ENCODE measurements around the gene SLC9A3. TPM values are rescaled to one million over a fixed set of nuclear protein-coding genes. Genes with fewer than 3 reads are reported as not detected.

The SLC9A3 gene
- total RNA-seq, 1 donor from 2014 or later, result 0.79 TPM

DNA sequence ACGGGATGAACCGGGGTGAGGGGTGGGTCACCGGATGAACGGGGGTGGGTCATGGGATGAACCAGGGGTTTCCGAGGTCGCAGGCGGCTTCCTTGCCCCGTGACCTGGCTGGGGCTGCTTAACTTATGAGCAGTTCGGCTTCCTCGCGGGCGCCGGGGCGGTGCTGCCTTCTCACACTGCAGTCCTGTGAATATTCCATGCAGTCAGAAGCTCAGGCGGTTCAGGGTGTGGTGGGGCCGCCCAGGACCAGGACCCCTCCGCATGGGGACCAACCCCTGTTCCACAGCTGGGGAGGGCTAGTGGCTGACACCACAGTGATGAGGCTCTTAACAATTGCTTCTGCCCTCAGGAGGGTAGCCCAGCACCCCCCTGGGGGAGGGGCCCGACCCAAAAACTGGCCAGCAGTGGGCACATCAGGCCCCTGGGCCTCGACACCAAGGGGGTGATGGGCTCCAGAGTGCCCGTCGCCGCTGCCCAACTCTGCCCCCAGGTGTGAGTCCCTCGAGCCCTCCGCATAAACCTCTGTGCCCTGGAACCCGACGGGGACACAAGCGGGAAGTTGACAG, 30.9 kb upstream of the SLC9A3 start:
- DNase-seq (ENCODE audit: low read depth in 2 of 2), result no peak

- no peak for DNase-seq (ENCODE audit: low read depth in 2 of 2)
Measured at GRCh38 chr5:554284-554988, 30.2 kb upstream of the SLC9A3 start.

- peak in 1 of 2 donors; percentile 9 for DNase-seq (ENCODE audit: low read depth in 2 of 2)
Measured at GRCh38 chr5:553874-554273, 29.6 kb upstream of the SLC9A3 start.

GRCh38 chr5:551406-551805, 27.2 kb upstream of the SLC9A3 start:
- DNase-seq (ENCODE audit: low read depth in 2 of 2), result no peak

- no peak for DNase-seq (ENCODE audit: low read depth in 2 of 2)
Measured at GRCh38 chr5:549229-549628, 25.0 kb upstream of the SLC9A3 start.

DNA sequence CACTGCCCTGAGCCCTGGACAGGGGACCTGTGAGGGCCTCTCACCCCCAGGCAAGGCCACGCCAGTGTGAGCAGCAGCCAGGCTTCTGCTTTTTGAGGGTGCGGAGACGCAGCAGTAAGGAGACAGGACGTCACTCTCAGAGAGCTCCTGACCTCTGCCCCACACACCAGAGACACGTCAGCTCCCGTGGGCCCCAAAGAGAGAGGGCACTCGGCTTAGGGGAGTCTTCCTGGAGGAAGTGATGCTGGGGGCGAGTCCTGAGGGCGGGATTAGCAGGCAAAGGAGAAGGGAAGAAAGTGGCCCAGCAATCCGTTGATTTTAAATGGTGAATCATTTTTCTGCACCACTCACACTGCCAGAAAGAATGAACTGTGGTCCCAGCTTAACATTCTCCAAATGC, 24.0 kb upstream of the SLC9A3 start:
- no peak for DNase-seq (ENCODE audit: low read depth in 2 of 2)

- no peak for DNase-seq (ENCODE audit: low read depth in 2 of 2)
Measured at GRCh38 chr5:547086-547924, 23.1 kb upstream of the SLC9A3 start.

DNA sequence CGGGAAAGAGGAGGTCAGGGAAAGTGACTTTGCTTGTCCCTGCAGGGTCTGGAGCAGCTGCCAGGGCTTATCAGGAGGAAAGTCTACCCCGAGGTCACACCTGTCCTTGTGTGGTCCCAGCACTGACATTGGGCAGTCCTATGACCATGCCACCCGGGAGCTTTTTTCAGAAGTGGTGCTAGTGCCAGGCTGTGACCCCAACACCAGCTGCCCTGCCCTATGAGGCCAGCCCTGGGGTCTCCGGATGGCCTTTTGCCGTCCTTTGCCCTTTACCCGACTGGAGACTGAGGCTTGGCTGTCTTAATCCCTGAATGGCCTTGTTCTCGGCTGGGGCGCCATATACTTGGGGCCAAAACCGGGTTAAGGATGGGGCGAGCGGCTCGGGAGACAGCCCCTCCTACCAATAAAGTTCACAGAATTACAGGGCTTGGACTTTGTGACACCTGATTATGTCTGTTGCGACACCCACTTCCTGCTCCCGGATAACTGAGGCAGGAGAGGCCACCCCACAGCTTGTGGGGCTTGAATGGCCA, 22.2 kb upstream of the SLC9A3 start:
- DNase-seq (ENCODE audit: low read depth in 2 of 2), result no peak

DNA sequence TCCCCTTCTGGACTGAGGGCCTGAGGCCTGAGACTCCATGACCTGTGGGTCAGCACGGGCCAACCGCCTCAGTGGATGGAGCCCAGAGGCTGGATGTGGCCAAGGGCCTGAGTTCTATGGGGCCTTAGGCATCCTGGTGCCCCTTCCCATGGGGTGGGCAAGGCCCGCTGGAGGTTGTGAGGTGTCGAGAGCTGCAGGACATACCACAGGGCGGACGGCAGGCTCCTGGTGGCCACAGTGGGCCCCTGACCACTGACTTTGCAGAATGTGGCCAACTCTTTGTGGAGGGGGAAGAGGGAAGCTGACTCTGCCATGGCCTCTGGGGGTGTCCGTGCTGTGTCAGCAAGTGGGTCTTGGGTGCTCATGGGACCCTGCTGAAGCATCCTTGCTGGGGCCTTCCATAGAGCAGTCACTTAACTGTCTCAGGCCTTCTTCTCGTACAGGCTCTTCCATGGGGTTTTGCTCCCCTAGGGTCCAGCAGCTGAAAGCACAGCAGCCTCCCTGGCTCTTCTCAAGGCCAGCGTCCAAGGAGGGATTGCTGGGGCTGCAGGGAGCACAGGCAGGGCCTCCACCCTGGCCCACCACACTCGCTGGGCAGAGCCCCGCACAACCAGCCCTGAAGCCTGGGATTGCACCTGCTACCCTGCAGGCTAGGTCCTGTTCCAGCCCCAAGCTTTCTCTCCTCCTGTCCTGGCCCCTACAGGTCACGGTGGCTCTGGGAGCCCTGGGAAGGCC, 21.6 kb upstream of the SLC9A3 start:
- DNase-seq (ENCODE audit: low read depth in 2 of 2), result no peak

GRCh38 chr5:544675-545355, 20.6 kb upstream of the SLC9A3 start:
- no peak for DNase-seq (ENCODE audit: low read depth in 2 of 2)

DNA sequence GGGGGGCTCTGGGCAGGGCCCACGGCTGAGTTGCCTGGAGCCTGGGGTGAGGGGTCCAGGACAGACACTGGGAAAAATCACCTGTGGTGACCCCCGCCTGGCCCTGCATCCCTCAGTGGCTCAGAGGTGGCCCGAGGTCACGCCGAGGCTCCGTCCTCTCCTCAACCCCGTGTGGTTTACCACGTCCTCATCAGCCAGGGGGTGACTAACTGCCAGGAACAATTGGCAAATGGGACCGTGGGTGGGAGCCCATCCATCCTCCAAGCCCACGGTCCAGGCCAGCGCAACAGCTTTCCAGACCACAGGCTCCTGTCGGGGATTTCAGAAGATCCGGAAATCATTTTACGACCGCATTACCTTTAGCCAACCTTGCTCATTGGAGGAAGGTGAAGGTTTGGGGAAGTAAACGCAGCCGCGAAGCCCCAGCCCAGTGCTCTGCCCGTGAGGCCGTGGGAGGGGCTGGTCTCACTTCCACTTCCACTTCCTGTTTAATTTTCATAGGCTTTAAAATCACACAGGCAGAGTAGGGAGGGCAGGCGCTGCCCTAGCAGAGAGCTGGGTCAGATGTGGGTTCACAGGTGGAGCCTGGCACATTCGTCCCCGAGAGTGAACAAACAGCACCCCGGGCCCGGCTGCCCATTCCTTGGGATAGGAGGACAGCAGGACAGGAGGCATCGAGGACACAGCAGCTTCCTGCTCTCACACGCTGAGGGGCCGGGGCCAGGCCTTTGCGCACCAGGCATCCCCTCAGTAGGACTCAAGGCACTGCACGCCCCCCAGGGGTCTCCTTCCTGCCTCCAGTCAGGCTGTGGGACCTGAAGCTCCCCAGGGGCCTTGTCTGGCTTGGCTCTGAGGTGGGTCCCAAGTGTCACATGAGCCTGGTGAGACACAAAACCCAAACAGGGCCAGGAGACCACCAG, 19.8 kb upstream of the SLC9A3 start:
- no peak for DNase-seq (ENCODE audit: low read depth in 2 of 2)

- DNase-seq (ENCODE audit: low read depth in 2 of 2), result no peak
Measured at GRCh38 chr5:543351-543750, 19.1 kb upstream of the SLC9A3 start.

GRCh38 chr5:542319-543311, 18.4 kb upstream of the SLC9A3 start:
- DNase-seq (ENCODE audit: low read depth in 2 of 2), result no peak

GRCh38 chr5:541539-542318, 17.5 kb upstream of the SLC9A3 start:
- no peak for DNase-seq (ENCODE audit: low read depth in 2 of 2)

- DNase-seq (ENCODE audit: low read depth in 2 of 2), result no peak
Measured at GRCh38 chr5:540906-541538, 16.8 kb upstream of the SLC9A3 start.

- no peak for DNase-seq (ENCODE audit: low read depth in 2 of 2)
Measured at GRCh38 chr5:540071-540905, 16.0 kb upstream of the SLC9A3 start.
